Activated naive CD8-positive, alpha-beta T cell treated with anti-CD3 and anti-CD28 coated beads, Interleukin-2, amount 50 U/mL, for 24 hours (primary cell): ENCODE measurements around the gene ULBP2.
"Not testable (repeated sequence)": the region's sequence is repeated elsewhere in the genome, so short reads cannot be mapped to it uniquely, and the experiment has no call there.

Source experiments
- ATAC-seq: fragments of 150-1000 bp; cut with Tn5 transposase; one replicate; pipeline ENCODE4 v1.10.0; 2021
- DNase-seq: peaks from one replicate; pipeline ENCODE4 v3.0.0; 2021
- H3K27ac Mint-ChIP-seq: one replicate; pipeline ENCODE4 v1.8.0; 2021; ENCODE audit warnings: mild to moderate bottlenecking, mixed read lengths
- H3K27me3 Mint-ChIP-seq: one replicate; pipeline ENCODE4 v1.8.0; 2021; ENCODE audit warnings: mixed read lengths
- H3K36me3 Mint-ChIP-seq: one replicate; pipeline ENCODE4 v1.8.0; 2021; ENCODE audit warnings: low read depth, mixed read lengths
- H3K4me1 Mint-ChIP-seq: one replicate; pipeline ENCODE4 v1.8.0; 2021; ENCODE audit warnings: mixed read lengths
- H3K4me3 Mint-ChIP-seq: one replicate; pipeline ENCODE4 v1.8.0; 2021; ENCODE audit warnings: mild to moderate bottlenecking, moderate library complexity, mixed read lengths
- H3K9me3 Mint-ChIP-seq: one replicate; pipeline ENCODE4 v1.8.0; 2021; ENCODE audit warnings: mixed read lengths

Gene ULBP2

GRCh38 chr6:149918151-149918905 lies 23.5 kb upstream of the ULBP2 start:
- Mint-ChIP-seq H3K9me3 (no peaks in the 10 kb centered on the region), H3K36me3 (no peaks in the 10 kb centered on the region), H3K27me3 (peaks cover 36% of the 10 kb centered on the region), H3K4me3 (no peak overlapping the region), H3K27ac (no peak overlapping the region), H3K4me1 (peaks cover 10% of the 10 kb centered on the region)
- DNase-seq (no peak), ATAC-seq (no peak)

- not testable (repeated sequence) for H3K27ac Mint-ChIP-seq, H3K9me3 Mint-ChIP-seq, H3K4me3 Mint-ChIP-seq, ATAC-seq, H3K36me3 Mint-ChIP-seq, DNase-seq
- H3K27me3 Mint-ChIP-seq, result peaks cover 44% of the 10 kb centered on the region
- peaks cover 18% of the 10 kb centered on the region for H3K4me1 Mint-ChIP-seq
These were observed 22.5 kb upstream of the ULBP2 start for GRCh38 chr6:149919126-149919833.

- peaks cover 18% of the 10 kb centered on the region for H3K4me1 Mint-ChIP-seq
- DNase-seq (no peak), ATAC-seq (no peak)
- H3K36me3 Mint-ChIP-seq, result no peaks in the 10 kb centered on the region
- peaks cover 44% of the 10 kb centered on the region for H3K27me3 Mint-ChIP-seq
- H3K4me3 Mint-ChIP-seq, result no peak overlapping the region
- H3K9me3 Mint-ChIP-seq, result no peaks in the 10 kb centered on the region
- H3K27ac Mint-ChIP-seq, result no peak overlapping the region
These were observed 22.0 kb upstream of the ULBP2 start for GRCh38 chr6:149919834-149920225.

- no peak for DNase-seq
- Mint-ChIP-seq H3K27me3 (peaks cover 56% of the 10 kb centered on the region), H3K9me3 (no peaks in the 10 kb centered on the region), H3K27ac (no peak overlapping the region), H3K4me1 (peaks cover 29% of the 10 kb centered on the region), H3K36me3 (no peaks in the 10 kb centered on the region), H3K4me3 (no peak overlapping the region)
- no peak for ATAC-seq
These were observed 20.5 kb upstream of the ULBP2 start for GRCh38 chr6:149921361-149921760.

GRCh38 chr6:149922091-149922490 lies 19.7 kb upstream of the ULBP2 start:
- ATAC-seq, H3K9me3 Mint-ChIP-seq, H3K4me3 Mint-ChIP-seq, H3K36me3 Mint-ChIP-seq, DNase-seq, H3K27ac Mint-ChIP-seq: not testable (repeated sequence)
- Mint-ChIP-seq H3K4me1 (peaks cover 29% of the 10 kb centered on the region), H3K27me3 (peaks cover 61% of the 10 kb centered on the region)

DNA sequence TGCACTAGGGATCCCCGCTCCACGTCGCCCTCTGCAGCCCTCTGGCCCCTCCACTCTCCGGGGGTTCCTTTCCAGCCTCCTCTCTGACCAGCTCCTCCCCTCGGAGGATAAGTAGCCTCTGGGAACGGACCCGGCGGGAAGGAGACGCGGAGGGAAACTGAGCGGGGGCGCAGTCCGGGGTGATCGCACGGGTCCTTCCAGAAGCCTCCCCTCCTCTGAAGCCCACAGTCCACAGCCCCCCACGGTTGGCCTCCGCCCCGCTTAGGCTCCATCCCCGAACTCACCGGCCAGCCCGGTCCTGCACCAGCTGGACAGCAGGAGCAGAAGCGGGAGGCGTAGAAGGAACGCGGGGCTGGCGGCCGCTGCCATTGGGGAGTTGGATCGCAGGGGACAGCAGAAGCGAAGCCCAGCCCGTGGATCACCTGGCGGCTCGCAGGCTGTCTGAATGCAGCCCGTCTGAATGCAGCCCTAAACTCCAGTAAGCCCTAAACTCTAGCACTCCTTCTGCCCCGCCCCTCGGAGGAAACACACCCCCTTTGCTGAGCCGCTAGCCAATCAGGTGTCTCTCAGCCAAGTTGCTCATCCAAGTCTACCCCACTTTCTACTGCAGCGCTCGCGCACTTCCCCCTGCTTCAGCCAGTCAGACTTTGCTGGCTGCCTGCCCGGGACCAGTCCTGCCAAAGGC lies 19.0 kb upstream of the ULBP2 start, which contains the start of gene RAET1G:
Gene RAET1G, minus strand, starts transcription at position 480 of the 685 bp plus-strand sequence. Its CDS starts 111 bp downstream, at position 369.
- Mint-ChIP-seq H3K27ac (no peak within 1 kb of the TSS), H3K9me3 (no peaks in the 10 kb centered on the region), H3K4me1 (peaks cover 27% of the 10 kb centered on the region), H3K27me3 (peaks cover 67% of the 10 kb centered on the region), H3K36me3 (no peaks in the 10 kb centered on the region), H3K4me3 (peak within 1 kb of the TSS; percentile 64)
- ATAC-seq, result peak; percentile 95
- peak; percentile 80 for DNase-seq

GRCh38 chr6:149923327-149923986 lies 18.4 kb upstream of the ULBP2 start:
- H3K27ac Mint-ChIP-seq, result no peak overlapping the region

GRCh38 chr6:149924206-149924932 lies 17.4 kb upstream of the ULBP2 start:
- Mint-ChIP-seq H3K4me3 (no peak overlapping the region), H3K9me3 (no peaks in the 10 kb centered on the region), H3K4me1 (peaks cover 25% of the 10 kb centered on the region), H3K27me3 (peaks cover 81% of the 10 kb centered on the region), H3K27ac (no peak overlapping the region), H3K36me3 (no peaks in the 10 kb centered on the region)
- ATAC-seq (no peak), DNase-seq (no peak)

More at GRCh38 chr6:149923327-149923986, 18.4 kb upstream of the ULBP2 start:
- peak overlapping the region; percentile 64 for H3K4me3 Mint-ChIP-seq
- ATAC-seq (no peak), DNase-seq (no peak)
- no peaks in the 10 kb centered on the region for H3K36me3 Mint-ChIP-seq
- peaks cover 25% of the 10 kb centered on the region for H3K4me1 Mint-ChIP-seq
- H3K27me3 Mint-ChIP-seq, result peaks cover 74% of the 10 kb centered on the region
- H3K9me3 Mint-ChIP-seq, result no peaks in the 10 kb centered on the region

- Mint-ChIP-seq H3K27me3 (peaks cover 86% of the 10 kb centered on the region), H3K27ac (no peak overlapping the region), H3K4me3 (no peak overlapping the region), H3K4me1 (peaks cover 25% of the 10 kb centered on the region), H3K36me3 (no peaks in the 10 kb centered on the region), H3K9me3 (no peaks in the 10 kb centered on the region)
- ATAC-seq, result no peak
- DNase-seq, result no peak
These were observed 16.9 kb upstream of the ULBP2 start for GRCh38 chr6:149924933-149925252.

GRCh38 chr6:149925253-149925973 lies 16.4 kb upstream of the ULBP2 start:
- DNase-seq, result no peak
- H3K4me3 Mint-ChIP-seq, result no peak overlapping the region

GRCh38 chr6:149925974-149926777 lies 15.6 kb upstream of the ULBP2 start:
- Mint-ChIP-seq H3K27ac (no peak overlapping the region), H3K27me3 (peaks cover 91% of the 10 kb centered on the region), H3K4me3 (peak overlapping the region; percentile 35), H3K9me3 (no peaks in the 10 kb centered on the region), H3K36me3 (no peaks in the 10 kb centered on the region), H3K4me1 (peaks cover 25% of the 10 kb centered on the region)
- peak; percentile 72 for ATAC-seq
- DNase-seq, result peak; percentile 83

More at GRCh38 chr6:149925253-149925973, 16.4 kb upstream of the ULBP2 start:
- H3K27ac Mint-ChIP-seq, result no peak overlapping the region
- no peaks in the 10 kb centered on the region for H3K36me3 Mint-ChIP-seq
- peaks cover 25% of the 10 kb centered on the region for H3K4me1 Mint-ChIP-seq
- H3K27me3 Mint-ChIP-seq, result peaks cover 90% of the 10 kb centered on the region
- no peaks in the 10 kb centered on the region for H3K9me3 Mint-ChIP-seq
- ATAC-seq, result no peak

- not testable (repeated sequence) for H3K9me3 Mint-ChIP-seq, ATAC-seq, H3K36me3 Mint-ChIP-seq, H3K4me3 Mint-ChIP-seq, DNase-seq, H3K27ac Mint-ChIP-seq
- H3K27me3 Mint-ChIP-seq, result peaks cover 90% of the 10 kb centered on the region
- peaks cover 25% of the 10 kb centered on the region for H3K4me1 Mint-ChIP-seq
These were observed 14.8 kb upstream of the ULBP2 start for GRCh38 chr6:149927025-149927424.

DNA sequence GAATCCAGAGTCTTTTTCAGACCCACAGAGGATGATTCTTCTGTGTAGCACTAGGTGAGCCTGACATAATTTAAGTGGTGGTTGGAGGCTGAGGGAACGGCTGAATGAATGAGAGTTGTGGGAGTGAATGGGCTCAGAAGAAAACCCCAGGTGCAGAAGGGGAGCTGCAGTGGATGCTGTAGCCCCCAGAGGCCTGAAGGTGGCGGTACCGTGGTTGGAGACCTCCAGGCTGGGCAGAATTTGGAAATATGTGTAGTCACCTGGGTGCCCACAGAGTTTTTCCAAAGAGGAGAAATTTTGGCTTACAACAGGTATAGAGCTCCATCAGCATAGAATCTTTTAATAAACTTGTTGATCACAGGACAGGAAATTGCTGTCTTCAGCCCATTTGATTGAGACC lies 12.4 kb upstream of the ULBP2 start:
- Mint-ChIP-seq H3K36me3 (no peaks in the 10 kb centered on the region), H3K27me3 (peaks cover 86% of the 10 kb centered on the region), H3K9me3 (no peaks in the 10 kb centered on the region), H3K4me1 (peaks cover 13% of the 10 kb centered on the region), H3K27ac (no peak overlapping the region), H3K4me3 (no peak overlapping the region)
- no peak for ATAC-seq
- no peak for DNase-seq
